Measurements from ENCODE around the gene SEPSECS.

DNA sequence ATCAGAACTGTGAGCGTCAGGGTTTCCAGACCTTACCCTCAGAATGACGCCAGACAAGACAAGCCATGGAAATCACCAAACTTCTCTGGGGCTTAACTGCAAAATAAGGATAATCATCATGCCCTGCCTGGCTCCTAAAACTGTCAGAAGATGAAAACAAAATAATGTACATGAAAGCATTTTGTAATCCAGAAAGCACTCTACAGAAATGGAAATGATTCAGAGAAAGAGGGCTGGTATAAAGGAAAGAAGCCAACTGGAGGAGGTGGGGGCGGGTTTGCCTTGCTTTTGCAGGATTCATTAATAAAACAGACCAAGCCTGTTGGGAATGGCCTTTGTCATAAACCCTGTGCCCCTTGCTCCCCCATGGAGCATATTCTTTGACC is 47.3 kb downstream of the SEPSECS start:
- no peak for TF ChIP-seq EZH2 (IDR thresholded peaks at IDR 0.05; ENCODE audit: low read depth, unreplicated experiment)
- TF ChIP-seq CTCF (conservative IDR thresholded peaks at IDR 0.05; ENCODE audit: low read depth in 2 of 2), result no peak
- no peak for TF ChIP-seq POLR2AphosphoS5 (IDR thresholded peaks at IDR 0.05; ENCODE audit: low read depth)
- TF ChIP-seq NANOG (IDR thresholded peaks at IDR 0.05; ENCODE audit: borderline replicate concordance), result no peak
- TF ChIP-seq CREB1 (CRISPR knock-in tag; IDR thresholded peaks at IDR 0.05; ENCODE audit: low read depth), result no peak
- TF ChIP-seq, protein P1, sequence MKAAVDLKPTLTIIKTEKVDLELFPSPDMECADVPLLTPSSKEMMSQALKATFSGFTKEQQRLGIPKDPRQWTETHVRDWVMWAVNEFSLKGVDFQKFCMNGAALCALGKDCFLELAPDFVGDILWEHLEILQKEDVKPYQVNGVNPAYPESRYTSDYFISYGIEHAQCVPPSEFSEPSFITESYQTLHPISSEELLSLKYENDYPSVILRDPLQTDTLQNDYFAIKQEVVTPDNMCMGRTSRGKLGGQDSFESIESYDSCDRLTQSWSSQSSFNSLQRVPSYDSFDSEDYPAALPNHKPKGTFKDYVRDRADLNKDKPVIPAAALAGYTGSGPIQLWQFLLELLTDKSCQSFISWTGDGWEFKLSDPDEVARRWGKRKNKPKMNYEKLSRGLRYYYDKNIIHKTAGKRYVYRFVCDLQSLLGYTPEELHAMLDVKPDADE (IDR thresholded peaks at IDR 0.05), result no peak
- no peak for TF ChIP-seq EZH2phosphoT487 (IDR thresholded peaks at IDR 0.05; ENCODE audit: unreplicated experiment)
